ENCODE data around the gene SMCO4. TPM values are rescaled to one million over a fixed set of nuclear protein-coding genes. Genes with fewer than 3 reads are reported as not detected.

The SMCO4 gene
- total and polyA plus RNA-seq, 2 experiments from 2014 or later: 42.2 to 49.0 TPM

DNA sequence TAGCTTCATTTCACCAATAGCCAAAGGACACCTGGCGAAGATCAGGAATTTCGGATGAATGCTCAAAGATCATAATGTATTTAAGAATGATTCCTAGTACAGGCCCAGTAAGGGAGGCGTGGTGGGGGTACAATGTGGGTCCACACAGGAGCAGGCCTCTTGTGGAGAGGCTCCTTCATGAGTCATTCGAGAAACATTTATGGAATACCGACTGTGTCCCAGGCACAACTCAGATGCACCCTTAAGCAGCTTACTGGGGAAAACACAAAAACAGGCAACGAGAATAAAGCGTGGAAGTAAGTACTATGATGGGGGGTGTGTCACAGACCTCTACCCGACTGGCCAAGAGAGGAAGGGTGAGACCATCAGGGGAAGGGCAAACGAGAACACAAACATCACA is 44.5 kb downstream of the SMCO4 start:
- Histone ChIP-seq H3F3A (replicated peaks; ENCODE audit: low read depth) (no peaks in the 10 kb centered on the region), H3K36me3 (ENCODE audit: insufficient read depth) (no peaks in the 10 kb centered on the region), H3K4me2 (peak overlapping the region; percentile 61), H3K4me3 (0 out of 2 replicates have a peak overlapping the region, but pooled peaks have one; percentile 21), H2AFZ (no peak overlapping the region), H3K79me2 (replicated peaks; ENCODE audit: insufficient read depth) (peaks cover 19% of the 10 kb centered on the region; the same call in 1 of the 2 replicates), H3K9me2 (ENCODE audit: insufficient read depth) (no peaks in the 10 kb centered on the region), H3K27ac (ENCODE audit: low read depth) (peak overlapping the region; percentile 74; the same call in 1 of the 2 replicates), H3K27me3 (ENCODE audit: insufficient read depth) (no peaks in the 10 kb centered on the region), H4K20me1 (replicated peaks; ENCODE audit: insufficient read depth) (no peaks in the 10 kb centered on the region), H3K4me1 (ENCODE audit: insufficient read depth) (peaks cover 31% of the 10 kb centered on the region)
- no peak for TF ChIP-seq POLR2AphosphoS5 (IDR thresholded peaks at IDR 0.05; ENCODE audit: low read depth)
- no peak for TF ChIP-seq ZNF114 (CRISPR knock-in tag; IDR thresholded peaks at IDR 0.05)
- TF ChIP-seq, protein P1, sequence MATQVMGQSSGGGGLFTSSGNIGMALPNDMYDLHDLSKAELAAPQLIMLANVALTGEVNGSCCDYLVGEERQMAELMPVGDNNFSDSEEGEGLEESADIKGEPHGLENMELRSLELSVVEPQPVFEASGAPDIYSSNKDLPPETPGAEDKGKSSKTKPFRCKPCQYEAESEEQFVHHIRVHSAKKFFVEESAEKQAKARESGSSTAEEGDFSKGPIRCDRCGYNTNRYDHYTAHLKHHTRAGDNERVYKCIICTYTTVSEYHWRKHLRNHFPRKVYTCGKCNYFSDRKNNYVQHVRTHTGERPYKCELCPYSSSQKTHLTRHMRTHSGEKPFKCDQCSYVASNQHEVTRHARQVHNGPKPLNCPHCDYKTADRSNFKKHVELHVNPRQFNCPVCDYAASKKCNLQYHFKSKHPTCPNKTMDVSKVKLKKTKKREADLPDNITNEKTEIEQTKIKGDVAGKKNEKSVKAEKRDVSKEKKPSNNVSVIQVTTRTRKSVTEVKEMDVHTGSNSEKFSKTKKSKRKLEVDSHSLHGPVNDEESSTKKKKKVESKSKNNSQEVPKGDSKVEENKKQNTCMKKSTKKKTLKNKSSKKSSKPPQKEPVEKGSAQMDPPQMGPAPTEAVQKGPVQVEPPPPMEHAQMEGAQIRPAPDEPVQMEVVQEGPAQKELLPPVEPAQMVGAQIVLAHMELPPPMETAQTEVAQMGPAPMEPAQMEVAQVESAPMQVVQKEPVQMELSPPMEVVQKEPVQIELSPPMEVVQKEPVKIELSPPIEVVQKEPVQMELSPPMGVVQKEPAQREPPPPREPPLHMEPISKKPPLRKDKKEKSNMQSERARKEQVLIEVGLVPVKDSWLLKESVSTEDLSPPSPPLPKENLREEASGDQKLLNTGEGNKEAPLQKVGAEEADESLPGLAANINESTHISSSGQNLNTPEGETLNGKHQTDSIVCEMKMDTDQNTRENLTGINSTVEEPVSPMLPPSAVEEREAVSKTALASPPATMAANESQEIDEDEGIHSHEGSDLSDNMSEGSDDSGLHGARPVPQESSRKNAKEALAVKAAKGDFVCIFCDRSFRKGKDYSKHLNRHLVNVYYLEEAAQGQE (IDR thresholded peaks at IDR 0.05; ENCODE audit: unreplicated experiment): no peak
- TF ChIP-seq, protein P2, sequence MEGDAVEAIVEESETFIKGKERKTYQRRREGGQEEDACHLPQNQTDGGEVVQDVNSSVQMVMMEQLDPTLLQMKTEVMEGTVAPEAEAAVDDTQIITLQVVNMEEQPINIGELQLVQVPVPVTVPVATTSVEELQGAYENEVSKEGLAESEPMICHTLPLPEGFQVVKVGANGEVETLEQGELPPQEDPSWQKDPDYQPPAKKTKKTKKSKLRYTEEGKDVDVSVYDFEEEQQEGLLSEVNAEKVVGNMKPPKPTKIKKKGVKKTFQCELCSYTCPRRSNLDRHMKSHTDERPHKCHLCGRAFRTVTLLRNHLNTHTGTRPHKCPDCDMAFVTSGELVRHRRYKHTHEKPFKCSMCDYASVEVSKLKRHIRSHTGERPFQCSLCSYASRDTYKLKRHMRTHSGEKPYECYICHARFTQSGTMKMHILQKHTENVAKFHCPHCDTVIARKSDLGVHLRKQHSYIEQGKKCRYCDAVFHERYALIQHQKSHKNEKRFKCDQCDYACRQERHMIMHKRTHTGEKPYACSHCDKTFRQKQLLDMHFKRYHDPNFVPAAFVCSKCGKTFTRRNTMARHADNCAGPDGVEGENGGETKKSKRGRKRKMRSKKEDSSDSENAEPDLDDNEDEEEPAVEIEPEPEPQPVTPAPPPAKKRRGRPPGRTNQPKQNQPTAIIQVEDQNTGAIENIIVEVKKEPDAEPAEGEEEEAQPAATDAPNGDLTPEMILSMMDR (conservative IDR thresholded peaks at IDR 0.05; ENCODE audit: low read depth in 2 of 2): no peak
- TF ChIP-seq, protein P3, sequence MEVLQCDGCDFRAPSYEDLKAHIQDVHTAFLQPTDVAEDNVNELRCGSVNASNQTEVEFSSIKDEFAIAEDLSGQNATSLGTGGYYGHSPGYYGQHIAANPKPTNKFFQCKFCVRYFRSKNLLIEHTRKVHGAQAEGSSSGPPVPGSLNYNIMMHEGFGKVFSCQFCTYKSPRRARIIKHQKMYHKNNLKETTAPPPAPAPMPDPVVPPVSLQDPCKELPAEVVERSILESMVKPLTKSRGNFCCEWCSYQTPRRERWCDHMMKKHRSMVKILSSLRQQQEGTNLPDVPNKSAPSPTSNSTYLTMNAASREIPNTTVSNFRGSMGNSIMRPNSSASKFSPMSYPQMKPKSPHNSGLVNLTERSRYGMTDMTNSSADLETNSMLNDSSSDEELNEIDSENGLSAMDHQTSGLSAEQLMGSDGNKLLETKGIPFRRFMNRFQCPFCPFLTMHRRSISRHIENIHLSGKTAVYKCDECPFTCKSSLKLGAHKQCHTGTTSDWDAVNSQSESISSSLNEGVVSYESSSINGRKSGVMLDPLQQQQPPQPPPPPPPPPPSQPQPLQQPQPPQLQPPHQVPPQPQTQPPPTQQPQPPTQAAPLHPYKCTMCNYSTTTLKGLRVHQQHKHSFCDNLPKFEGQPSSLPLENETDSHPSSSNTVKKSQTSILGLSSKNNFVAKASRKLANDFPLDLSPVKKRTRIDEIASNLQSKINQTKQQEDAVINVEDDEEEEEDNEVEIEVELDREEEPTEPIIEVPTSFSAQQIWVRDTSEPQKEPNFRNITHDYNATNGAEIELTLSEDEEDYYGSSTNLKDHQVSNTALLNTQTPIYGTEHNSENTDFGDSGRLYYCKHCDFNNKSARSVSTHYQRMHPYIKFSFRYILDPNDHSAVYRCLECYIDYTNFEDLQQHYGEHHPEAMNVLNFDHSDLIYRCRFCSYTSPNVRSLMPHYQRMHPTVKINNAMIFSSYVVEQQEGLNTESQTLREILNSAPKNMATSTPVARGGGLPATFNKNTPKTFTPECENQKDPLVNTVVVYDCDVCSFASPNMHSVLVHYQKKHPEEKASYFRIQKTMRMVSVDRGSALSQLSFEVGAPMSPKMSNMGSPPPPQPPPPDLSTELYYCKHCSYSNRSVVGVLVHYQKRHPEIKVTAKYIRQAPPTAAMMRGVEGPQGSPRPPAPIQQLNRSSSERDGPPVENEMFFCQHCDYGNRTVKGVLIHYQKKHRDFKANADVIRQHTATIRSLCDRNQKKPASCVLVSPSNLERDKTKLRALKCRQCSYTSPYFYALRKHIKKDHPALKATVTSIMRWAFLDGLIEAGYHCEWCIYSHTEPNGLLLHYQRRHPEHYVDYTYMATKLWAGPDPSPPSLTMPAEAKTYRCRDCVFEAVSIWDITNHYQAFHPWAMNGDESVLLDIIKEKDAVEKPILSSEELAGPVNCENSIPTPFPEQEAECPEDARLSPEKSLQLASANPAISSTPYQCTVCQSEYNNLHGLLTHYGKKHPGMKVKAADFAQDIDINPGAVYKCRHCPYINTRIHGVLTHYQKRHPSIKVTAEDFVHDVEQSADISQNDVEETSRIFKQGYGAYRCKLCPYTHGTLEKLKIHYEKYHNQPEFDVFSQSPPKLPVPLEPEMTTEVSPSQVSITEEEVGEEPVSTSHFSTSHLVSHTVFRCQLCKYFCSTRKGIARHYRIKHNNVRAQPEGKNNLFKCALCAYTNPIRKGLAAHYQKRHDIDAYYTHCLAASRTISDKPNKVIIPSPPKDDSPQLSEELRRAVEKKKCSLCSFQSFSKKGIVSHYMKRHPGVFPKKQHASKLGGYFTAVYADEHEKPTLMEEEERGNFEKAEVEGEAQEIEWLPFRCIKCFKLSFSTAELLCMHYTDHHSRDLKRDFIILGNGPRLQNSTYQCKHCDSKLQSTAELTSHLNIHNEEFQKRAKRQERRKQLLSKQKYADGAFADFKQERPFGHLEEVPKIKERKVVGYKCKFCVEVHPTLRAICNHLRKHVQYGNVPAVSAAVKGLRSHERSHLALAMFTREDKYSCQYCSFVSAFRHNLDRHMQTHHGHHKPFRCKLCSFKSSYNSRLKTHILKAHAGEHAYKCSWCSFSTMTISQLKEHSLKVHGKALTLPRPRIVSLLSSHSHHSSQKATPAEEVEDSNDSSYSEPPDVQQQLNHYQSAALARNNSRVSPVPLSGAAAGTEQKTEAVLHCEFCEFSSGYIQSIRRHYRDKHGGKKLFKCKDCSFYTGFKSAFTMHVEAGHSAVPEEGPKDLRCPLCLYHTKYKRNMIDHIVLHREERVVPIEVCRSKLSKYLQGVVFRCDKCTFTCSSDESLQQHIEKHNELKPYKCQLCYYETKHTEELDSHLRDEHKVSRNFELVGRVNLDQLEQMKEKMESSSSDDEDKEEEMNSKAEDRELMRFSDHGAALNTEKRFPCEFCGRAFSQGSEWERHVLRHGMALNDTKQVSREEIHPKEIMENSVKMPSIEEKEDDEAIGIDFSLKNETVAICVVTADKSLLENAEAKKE (CRISPR knock-in tag; IDR thresholded peaks at IDR 0.05): no peak
- TF ChIP-seq CREB1 (CRISPR knock-in tag; IDR thresholded peaks at IDR 0.05; ENCODE audit: low read depth): no peak
- TF ChIP-seq STAT1 (IDR thresholded peaks at IDR 0.05; ENCODE audit: unreplicated experiment): no peak
- no peak for TF ChIP-seq JUNB (IDR thresholded peaks at IDR 0.05; ENCODE audit: unreplicated experiment)
- no peak for TF ChIP-seq NANOG (IDR thresholded peaks at IDR 0.05; ENCODE audit: borderline replicate concordance)
- TF ChIP-seq EZH2 (IDR thresholded peaks at IDR 0.05; ENCODE audit: low read depth, unreplicated experiment): no peak
- TF ChIP-seq EZH2phosphoT487 (IDR thresholded peaks at IDR 0.05; ENCODE audit: unreplicated experiment): no peak
- TF ChIP-seq, protein P4, sequence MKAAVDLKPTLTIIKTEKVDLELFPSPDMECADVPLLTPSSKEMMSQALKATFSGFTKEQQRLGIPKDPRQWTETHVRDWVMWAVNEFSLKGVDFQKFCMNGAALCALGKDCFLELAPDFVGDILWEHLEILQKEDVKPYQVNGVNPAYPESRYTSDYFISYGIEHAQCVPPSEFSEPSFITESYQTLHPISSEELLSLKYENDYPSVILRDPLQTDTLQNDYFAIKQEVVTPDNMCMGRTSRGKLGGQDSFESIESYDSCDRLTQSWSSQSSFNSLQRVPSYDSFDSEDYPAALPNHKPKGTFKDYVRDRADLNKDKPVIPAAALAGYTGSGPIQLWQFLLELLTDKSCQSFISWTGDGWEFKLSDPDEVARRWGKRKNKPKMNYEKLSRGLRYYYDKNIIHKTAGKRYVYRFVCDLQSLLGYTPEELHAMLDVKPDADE (IDR thresholded peaks at IDR 0.05): no peak
- TF ChIP-seq ZNF331 (CRISPR knock-in tag; IDR thresholded peaks at IDR 0.05; ENCODE audit: low read depth): no peak
- DNase-seq (ENCODE audit: low spot score) (peak; percentile 44), ATAC-seq (peak; percentile 72)
- H3K9me3 Mint-ChIP-seq: no peaks in the 10 kb centered on the region
- peaks cover 57% of the 10 kb centered on the region for H3K4me1 Mint-ChIP-seq
- peaks cover 6% of the 10 kb centered on the region for H3K27me3 Mint-ChIP-seq (ENCODE audit: insufficient read depth, low read depth, poor library complexity)
- H3K4me3 Mint-ChIP-seq: peak overlapping the region; percentile 4; the same call in 1 of the 3 replicates
- peak overlapping the region; percentile 81 for H3K27ac Mint-ChIP-seq
- peaks cover 34% of the 10 kb centered on the region for H3K36me3 Mint-ChIP-seq (ENCODE audit: low read depth)

Data from GM23338 (cell line).